GM18502 (cell line): ENCODE results near the gene ZNRF2.

Experiments
- ATAC-seq: cut with Tn5 transposase; IDR thresholded peaks from one replicate; pipeline ENCODE4 v1.9.1; 2021; ENCODE audit warnings: mild to moderate bottlenecking; ENCODE audit not compliant: unreplicated experiment, poor library complexity

ZNRF2 gene

DNA sequence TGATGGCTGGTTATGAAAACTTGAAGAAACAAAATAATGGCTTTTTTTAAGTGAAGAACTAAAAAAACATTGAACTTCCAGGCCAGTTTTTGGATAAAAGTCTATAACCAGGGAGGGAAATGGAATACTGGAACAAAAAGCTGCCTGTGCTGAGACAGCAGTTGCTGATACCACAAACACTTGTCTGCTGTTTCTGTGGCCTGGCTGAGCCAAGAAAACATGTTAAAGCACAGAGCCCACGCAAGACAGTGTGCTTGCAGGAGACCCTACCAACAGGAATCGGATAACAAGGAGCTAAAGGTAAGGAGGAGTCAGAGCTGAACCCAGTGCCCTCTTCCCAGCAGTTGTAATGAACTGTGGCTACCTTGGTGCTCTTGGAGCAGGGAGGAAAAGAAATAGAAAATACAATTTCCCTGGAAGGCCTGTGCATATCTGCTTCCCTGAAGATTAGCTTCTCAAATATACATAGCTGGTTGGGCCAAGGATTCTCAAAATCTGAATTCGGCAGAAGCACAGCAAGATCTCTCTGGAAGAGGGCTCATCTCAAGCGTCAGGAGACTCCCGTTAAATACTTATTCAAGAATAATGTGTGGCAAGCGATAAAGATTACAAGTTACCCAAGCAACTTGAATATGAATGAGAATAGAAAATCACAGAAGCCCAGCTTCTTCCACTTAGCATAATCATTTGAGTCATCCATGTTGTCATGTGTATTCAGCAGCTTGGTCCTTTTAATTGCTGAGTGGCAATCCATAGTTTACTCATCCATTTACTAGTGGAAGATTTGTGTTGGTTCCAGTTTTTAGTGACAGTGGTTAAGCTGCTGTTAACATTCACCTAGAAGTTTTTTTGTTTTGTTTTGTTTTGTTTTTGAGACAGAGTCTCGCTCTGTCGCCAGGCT, 106.6 kb downstream of the ZNRF2 start:
- no peak for ATAC-seq

DNA sequence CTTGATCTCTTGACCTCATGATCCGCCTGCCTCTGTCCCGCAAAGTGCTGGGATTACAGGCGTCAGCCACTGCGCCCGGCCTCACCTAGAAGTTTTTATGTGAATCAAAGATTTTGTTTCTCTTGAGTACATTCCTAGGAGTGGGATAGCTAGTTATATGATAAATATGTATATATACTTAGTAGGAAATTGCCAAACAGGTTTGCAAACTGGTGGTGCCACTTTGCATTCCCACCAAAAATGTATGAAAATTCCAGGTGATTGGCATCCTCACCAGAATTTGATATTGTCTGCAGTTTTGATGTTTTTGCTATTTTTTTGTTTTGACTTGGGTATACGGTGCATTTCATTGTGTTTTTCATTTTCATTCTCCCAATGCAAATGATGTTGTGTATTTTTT, 107.4 kb downstream of the ZNRF2 start:
- no peak for ATAC-seq

DNA sequence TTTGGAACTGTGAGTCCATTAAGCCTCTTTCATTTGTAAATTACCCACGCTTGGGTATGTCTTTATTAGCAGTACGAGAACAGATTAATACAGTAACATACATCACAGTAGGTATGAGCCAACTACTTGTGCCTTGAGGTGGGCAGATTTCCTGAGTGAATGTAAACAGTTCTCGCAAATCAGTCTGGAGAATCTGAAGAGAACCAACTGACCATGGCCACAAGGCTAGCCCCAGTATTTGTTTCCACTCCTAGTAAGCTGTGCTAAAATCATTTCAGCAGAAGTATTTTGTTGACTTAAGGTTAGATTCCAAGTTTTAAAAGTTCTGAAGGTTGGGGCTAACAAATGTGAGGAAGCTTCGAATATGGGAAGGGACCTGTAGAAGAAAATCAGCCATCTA, 111.3 kb downstream of the ZNRF2 start:
- ATAC-seq, result no peak

GRCh38 chr7:30396389-30396788, 112.0 kb downstream of the ZNRF2 start:
- ATAC-seq, result no peak

DNA sequence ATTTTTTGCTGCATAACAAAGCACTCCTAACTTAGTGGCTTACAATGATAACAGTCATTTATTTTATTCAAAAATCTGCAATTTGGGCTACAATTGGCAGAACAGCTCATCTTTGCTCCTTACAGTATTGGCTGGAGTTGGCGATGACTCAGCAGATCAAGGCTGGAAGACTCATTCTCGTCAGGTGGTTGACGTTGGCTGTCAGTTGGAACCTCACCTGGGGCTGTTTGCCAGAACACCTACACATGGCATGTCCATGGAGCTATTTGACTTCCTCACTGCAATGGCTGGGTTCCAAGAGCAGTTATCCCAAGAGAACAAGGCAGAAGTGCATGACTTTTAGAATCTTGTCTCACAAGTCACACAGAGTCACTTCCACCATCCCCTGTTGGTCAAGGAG, 119.1 kb downstream of the ZNRF2 start:
- ATAC-seq, result no peak

DNA sequence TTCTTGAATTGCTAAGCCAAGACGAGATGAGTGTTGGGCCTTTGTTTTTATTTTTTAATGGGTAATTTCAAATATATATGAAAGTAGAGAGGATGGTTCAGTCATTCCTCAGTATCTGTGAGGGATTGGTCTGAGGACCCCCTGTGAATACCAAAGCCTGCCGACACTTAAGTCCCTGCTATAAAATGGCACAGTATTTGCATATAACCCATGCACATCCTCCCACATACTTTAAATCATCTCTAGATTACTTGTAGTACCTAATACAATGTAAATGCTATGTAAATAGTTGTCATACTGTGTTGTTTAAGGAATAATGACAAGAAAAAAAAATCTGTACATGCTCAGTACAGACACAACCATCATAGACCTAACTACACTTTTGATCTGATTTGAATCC, 120.8 kb downstream of the ZNRF2 start:
- ATAC-seq, result no peak

GRCh38 chr7:30406664-30407425, 122.4 kb downstream of the ZNRF2 start:
- no peak for ATAC-seq

- ATAC-seq, result no peak
Measured at GRCh38 chr7:30411173-30411572, 126.8 kb downstream of the ZNRF2 start.

DNA sequence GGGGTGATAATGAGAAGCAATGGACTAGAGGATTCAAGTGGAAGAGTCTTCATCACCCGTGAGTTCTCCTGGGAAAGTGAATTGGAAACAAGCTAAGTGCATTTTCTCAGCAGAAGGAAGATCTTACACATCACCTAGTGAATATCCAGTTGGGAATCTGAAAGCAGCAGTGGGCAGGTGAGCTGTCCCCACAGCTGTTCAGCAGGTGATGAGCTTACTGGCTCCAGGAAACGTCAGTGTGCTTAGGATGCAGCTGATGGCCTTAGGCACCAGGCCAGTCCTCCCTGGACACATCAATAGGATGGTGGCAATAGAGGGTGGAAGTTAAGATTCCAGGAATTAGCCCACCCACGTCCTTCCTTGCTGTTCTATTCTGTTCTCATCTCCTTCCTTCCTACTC, 127.5 kb downstream of the ZNRF2 start:
- ATAC-seq, result no peak

GRCh38 chr7:30412782-30413504, 128.5 kb downstream of the ZNRF2 start:
- ATAC-seq, result no peak

DNA sequence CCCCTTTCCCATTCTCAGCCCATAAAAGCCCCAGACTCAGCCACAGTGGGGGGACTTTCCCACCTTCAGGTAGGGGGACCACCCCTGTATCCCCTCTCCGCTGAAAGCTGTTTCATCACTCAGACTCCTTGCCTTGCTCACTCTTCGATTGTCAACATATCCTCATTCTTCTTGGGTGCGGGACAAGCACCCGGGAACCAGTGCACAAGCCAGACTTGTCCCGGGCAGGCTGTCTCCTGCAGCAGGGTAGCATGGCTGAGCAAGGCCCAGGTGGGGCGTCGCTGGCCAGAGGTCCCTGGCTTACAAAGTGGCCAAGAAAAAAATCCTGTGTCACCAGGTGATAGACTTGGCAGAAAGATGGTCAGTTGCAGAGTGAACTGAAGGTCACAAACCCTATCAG, 129.5 kb downstream of the ZNRF2 start:
- ATAC-seq, result no peak
